ENCODE data around the gene AKNA.

DNA sequence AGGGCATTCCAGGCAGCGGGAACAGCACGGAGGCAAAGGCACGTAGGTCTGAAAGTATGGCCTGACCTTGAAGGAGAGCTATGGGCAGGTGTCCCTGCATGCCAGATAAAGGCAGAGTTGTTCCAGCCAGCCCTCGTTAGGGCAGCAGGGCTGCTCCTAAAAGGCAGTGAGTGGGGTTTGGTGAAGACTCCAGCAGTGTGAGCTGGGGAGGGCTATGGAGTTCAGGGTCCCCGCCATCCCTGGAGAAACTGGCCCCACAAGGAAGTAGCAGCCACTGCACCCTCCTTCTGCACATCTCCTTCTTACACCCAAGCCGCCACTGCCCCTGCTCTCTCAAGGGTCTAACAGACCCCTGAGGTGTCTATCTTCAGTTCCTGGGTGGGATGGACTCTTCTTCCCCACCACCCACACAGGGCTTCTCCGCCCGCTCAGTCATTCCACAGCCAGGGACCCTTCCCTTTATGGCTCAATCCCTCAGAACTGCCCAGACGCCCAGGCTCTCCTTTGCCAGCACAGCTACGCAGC is 1.4 kb downstream of the AKNA start:
- TF ChIP-seq TAF1 (IDR thresholded peaks at IDR 0.05; ENCODE audit: low read depth, low read length): no peak
- no peak for TF ChIP-seq POLR2AphosphoS5 (IDR thresholded peaks at IDR 0.05; ENCODE audit: low read depth, low read length)
- no peak for TF ChIP-seq POLR2A (IDR thresholded peaks at IDR 0.05; ENCODE audit: low read depth, low read length)
- TF ChIP-seq SPI1 (IDR thresholded peaks at IDR 0.05; ENCODE audit: low read depth, low read length): no peak
- TF ChIP-seq PAX5 (IDR thresholded peaks at IDR 0.05; ENCODE audit: insufficient read depth, low read length, severe bottlenecking): no peak
- no peak for TF ChIP-seq POU2F2 (IDR thresholded peaks at IDR 0.05; ENCODE audit: low read depth, low read length)
